ENCODE data around the gene RXRA.

The RXRA gene

GRCh38 chr9:134364391-134365114 is 38.3 kb downstream of the RXRA start:
- in situ Hi-C loops (cut with MboI; ENCODE audit: low sequenced_read_pairs, unreplicated experiment) = no loop called here
- peak; percentile 28 for TF ChIP-seq CTCF (IDR thresholded peaks at IDR 0.05; ENCODE audit: borderline replicate concordance, control extremely low read depth, extremely low read depth, insufficient read depth, missing control alignments)
- DNase-seq (ENCODE audit: low spot score) = peak; percentile 69

GRCh38 chr9:134365115-134365596 is 38.9 kb downstream of the RXRA start:
- in situ Hi-C loops (cut with MboI; ENCODE audit: low sequenced_read_pairs, unreplicated experiment) = no loop called here
- DNase-seq (ENCODE audit: low spot score) = no peak
- no peak for TF ChIP-seq CTCF (IDR thresholded peaks at IDR 0.05; ENCODE audit: borderline replicate concordance, control extremely low read depth, extremely low read depth, insufficient read depth, missing control alignments)

GRCh38 chr9:134365791-134366222 is 39.6 kb downstream of the RXRA start:
- in situ Hi-C loops (cut with MboI; ENCODE audit: low sequenced_read_pairs, unreplicated experiment) = no loop called here

GRCh38 chr9:134366223-134367031 is 40.2 kb downstream of the RXRA start:
- no peak for DNase-seq (ENCODE audit: low spot score)
- in situ Hi-C loops (cut with MboI; ENCODE audit: low sequenced_read_pairs, unreplicated experiment) = no loop called here
- TF ChIP-seq CTCF (IDR thresholded peaks at IDR 0.05; ENCODE audit: borderline replicate concordance, control extremely low read depth, extremely low read depth, insufficient read depth, missing control alignments) = no peak

More at GRCh38 chr9:134365791-134366222, 39.6 kb downstream of the RXRA start:
- TF ChIP-seq CTCF (IDR thresholded peaks at IDR 0.05; ENCODE audit: borderline replicate concordance, control extremely low read depth, extremely low read depth, insufficient read depth, missing control alignments) = no peak
- no peak for DNase-seq (ENCODE audit: low spot score)

GRCh38 chr9:134367061-134367460 is 40.8 kb downstream of the RXRA start:
- in situ Hi-C loops (cut with MboI; ENCODE audit: low sequenced_read_pairs, unreplicated experiment) = no loop called here
- TF ChIP-seq CTCF (IDR thresholded peaks at IDR 0.05; ENCODE audit: borderline replicate concordance, control extremely low read depth, extremely low read depth, insufficient read depth, missing control alignments) = no peak

GRCh38 chr9:134367791-134368490 is 41.7 kb downstream of the RXRA start:
- TF ChIP-seq CTCF (IDR thresholded peaks at IDR 0.05; ENCODE audit: borderline replicate concordance, control extremely low read depth, extremely low read depth, insufficient read depth, missing control alignments) = no peak
- DNase-seq (ENCODE audit: low spot score) = no peak
- in situ Hi-C loops (cut with MboI; ENCODE audit: low sequenced_read_pairs, unreplicated experiment) = no loop called here

More at GRCh38 chr9:134367061-134367460, 40.8 kb downstream of the RXRA start:
- DNase-seq (ENCODE audit: low spot score) = no peak
